Midbrain (tissue), 1 donor: Measurements from ENCODE around the gene ANKRD49.

ENCODE experiments used
- DNase-seq: peaks from one replicate; lab custom pipeline; 2025; lab: John Stamatoyannopoulos, UW

Gene ANKRD49

DNA sequence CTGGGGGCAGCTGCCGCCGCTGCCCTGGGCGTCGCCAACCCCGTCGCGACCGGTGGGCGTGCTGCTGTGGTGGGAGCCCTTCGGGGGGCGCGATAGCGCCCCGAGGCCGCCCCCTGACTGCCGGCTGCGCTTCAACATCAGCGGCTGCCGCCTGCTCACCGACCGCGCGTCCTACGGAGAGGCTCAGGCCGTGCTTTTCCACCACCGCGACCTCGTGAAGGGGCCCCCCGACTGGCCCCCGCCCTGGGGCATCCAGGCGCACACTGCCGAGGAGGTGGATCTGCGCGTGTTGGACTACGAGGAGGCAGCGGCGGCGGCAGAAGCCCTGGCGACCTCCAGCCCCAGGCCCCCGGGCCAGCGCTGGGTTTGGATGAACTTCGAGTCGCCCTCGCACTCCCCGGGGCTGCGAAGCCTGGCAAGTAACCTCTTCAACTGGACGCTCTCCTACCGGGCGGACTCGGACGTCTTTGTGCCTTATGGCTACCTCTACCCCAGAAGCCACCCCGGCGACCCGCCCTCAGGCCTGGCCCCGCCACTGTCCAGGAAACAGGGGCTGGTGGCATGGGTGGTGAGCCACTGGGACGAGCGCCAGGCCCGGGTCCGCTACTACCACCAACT lies 51.0 kb downstream of the ANKRD49 start:
- no peak for DNase-seq

DNA sequence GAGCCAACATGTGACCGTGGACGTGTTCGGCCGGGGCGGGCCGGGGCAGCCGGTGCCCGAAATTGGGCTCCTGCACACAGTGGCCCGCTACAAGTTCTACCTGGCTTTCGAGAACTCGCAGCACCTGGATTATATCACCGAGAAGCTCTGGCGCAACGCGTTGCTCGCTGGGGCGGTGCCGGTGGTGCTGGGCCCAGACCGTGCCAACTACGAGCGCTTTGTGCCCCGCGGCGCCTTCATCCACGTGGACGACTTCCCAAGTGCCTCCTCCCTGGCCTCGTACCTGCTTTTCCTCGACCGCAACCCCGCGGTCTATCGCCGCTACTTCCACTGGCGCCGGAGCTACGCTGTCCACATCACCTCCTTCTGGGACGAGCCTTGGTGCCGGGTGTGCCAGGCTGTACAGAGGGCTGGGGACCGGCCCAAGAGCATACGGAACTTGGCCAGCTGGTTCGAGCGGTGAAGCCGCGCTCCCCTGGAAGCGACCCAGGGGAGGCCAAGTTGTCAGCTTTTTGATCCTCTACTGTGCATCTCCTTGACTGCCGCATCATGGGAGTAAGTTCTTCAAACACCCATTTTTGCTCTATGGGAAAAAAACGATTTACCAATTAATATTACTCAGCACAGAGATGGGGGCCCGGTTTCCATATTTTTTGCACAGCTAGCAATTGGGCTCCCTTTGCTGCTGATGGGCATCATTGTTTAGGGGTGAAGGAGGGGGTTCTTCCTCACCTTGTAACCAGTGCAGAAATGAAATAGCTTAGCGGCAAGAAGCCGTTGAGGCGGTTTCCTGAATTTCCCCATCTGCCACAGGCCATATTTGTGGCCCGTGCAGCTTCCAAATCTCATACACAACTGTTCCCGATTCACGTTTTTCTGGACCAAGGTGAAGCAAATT lies 51.7 kb downstream of the ANKRD49 start:
- no peak for DNase-seq

DNA sequence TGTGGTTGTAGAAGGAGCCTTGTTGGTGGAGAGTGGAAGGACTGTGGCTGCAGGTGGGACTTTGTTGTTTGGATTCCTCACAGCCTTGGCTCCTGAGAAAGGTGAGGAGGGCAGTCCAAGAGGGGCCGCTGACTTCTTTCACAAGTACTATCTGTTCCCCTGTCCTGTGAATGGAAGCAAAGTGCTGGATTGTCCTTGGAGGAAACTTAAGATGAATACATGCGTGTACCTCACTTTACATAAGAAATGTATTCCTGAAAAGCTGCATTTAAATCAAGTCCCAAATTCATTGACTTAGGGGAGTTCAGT lies 52.3 kb downstream of the ANKRD49 start:
- no peak for DNase-seq

DNA sequence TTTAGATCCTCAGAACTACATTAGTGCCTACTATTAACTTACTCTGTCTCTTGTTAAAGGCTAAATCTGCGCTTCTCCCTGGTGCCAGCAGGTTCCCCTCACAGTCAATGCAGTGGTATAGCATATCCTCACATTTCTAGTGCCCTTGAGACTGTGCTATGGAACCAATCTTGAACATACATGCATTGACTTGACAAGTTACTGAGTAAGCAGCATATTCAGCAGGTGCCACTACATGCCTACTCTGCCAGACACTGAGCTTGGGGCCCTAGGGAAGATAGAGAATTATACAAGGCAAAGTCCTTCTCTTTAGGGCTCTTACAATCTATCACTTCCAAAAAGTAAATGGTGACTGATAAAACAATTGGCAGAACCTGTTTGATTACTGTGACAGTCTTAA lies 53.1 kb downstream of the ANKRD49 start:
- DNase-seq, result no peak

DNA sequence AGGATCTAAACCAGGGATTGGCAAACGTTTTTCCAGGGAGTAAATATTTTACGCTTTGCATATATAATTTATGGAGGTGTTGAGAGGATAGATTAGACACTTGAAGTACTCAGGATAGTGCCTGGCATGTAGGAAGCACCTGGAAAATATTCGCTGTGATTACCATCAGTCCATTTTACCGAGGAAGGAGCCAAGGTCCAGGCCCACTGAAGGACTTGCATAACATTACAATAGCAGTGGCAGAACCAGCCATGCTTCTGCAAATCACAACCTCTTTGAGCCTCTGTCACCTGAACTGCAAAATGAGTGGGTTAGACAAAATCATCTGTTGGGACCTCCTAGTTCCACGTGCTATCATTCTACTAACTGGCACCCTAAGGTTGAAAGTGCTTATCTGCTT lies 55.4 kb downstream of the ANKRD49 start:
- DNase-seq, result no peak
